Middle frontal gyrus (tissue), 1 donor: ENCODE results near the gene CCNY.
"Not testable (repeated sequence)": the region's sequence is repeated elsewhere in the genome, so short reads cannot be mapped to it uniquely, and the experiment has no call there.

ENCODE experiments used
- DNase-seq: peaks from one replicate; pipeline ENCODE4 v3.0.0-alpha.2; 2015; ENCODE audit warnings: low spot score; ENCODE audit errors: extremely low spot score

CCNY gene

GRCh38 chr10:35353805-35354204 lies 17.5 kb downstream of the CCNY start:
- no peak for DNase-seq

- not testable (repeated sequence) for DNase-seq
These were observed 17.9 kb downstream of the CCNY start for GRCh38 chr10:35354257-35354656.

DNA sequence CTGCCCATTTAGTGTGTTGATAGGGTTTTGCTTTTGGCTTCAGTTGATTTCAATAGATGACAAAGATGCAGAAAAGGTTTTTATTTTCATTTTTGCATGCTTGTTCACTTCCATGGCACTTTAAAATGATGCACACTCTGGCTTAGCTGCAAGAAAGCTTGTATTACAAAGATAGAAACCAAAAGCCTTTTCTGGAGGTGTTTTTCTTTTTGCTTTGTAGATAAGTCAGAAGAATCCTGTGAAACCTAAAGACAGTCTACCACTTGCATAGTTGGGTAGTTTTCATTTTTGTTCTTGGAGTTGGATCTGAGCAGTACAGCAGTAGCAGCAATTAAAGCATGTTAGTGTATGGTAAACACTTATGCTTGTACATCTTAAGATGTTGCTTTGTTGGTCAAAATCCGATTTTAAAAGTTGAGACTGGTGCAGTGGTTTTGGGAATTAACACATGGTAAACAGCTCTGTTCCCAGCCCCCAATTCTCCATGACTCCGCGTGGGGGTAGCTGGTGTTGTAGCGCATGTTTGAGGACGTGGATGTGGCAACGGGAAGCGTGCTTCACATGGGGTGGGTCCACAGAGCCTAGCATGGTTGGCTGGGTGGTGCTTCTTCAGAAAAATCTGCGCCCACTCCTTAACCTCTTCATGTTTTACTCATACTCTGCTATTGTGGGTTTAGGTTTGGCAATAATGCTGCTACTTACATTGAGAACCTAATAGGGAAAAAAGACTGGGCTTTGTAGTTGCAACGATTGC lies 19.8 kb downstream of the CCNY start:
- DNase-seq, result peak; percentile 34

GRCh38 chr10:35356725-35357092 lies 20.4 kb downstream of the CCNY start:
- no peak for DNase-seq

DNA sequence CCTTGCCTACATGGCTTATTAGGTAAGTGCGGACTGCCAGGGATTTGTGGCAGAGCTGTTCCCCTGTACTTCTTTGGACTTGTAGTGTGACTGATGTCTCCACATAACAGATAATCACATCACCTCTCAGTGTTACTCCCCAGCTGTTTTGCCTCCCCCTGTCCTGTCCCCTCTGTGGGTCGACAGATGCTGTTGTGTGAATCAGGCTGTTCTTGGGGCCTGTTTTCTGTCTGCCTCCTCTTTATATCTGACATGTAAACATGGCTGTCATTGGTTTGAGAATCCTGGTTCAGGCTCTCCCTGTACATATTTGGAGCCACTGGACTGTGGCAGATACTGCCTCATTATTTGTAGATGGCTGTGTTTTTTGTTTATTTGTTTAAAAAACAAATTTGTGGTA lies 22.7 kb downstream of the CCNY start:
- no peak for DNase-seq

DNA sequence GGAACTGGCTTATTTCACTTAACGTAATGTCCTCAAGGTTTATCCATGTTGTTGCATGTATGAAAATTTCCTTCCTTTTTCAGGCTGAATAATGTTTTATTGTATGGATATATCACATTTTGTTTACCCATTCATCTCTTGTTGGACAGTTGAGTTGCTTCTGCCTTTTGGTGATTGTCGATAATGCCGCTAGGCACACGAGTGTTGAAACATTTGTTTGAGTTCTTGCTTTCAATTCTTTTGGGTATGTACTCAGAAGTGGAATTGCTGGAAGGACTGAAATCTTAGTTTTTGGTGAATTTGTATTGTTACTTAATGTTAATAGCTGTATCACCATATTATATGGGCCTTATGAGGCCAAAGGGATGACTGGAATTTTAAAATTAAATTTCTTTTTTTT lies 23.6 kb downstream of the CCNY start:
- DNase-seq, result no peak

DNA sequence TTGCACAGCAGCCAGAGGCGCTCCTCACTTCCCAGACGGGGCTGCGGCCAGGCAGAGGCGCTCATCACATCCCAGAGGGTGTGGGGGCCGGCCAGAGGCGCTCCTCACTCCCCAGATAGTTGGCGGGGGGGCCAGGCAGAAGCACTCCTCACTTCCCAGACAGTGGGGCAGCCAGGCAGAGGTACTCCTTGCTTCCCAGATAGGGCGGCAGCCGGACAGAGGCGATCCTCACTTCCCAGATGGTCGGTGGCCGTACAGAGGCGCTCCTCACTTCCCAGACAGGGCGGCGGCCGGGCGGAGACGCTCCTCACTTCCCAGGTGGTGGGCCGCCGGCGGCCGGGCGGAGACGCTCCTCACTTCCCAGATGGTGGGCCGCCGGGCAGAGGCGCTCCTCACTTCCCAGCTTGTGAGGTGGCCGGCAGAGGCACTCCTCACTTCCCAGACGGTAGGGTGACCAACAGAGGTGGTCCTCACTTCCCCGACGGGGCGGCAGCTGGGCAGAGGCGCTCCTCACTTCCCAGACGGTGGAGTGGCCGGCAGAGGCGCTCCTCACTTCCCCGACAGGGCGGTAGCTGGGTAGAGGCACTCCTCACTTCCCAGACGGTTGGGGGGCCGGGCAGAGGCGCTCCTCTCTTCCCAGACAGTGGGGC lies 26.5 kb downstream of the CCNY start:
- no peak for DNase-seq

- no peak for DNase-seq
These were observed 27.3 kb downstream of the CCNY start for GRCh38 chr10:35363587-35363986.

DNA sequence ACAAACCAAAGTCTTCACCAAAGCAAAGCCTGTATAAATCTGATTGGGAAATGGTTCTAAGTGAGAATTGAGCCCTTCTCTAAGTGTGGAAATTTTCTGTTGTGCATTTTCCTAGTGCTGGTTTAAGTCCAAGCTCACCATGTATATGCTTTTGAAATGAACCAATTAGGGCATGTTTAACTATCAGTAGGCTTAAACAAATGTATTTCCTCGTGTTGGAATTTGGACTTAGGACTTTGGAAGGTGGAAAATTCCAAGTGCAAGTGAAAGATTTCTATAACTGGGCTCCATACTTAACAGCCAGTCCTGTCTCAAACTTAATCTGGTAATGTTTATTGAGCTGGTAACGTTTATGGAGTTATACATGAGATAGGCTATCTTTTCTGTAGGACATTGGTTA lies 28.5 kb downstream of the CCNY start:
- no peak for DNase-seq

DNA sequence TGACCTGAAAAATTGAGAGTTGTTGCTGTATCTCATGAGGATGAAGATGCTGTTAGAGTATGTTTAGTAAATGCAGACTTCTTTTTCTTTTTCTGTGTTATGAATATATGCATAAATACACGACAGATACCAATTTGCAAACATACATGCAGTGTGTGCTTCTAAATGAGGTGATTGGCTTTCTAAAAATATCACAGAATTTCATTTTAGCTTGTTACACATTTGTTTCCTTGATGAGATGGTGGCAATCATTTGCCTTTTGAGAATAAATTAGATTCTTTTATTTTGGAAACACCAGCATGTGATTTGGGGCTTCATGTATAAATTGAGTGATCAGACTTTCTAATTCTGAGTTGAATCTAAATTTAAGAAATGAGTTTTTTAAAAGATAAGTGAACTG lies 29.7 kb downstream of the CCNY start:
- DNase-seq, result no peak

GRCh38 chr10:35367107-35367859 lies 31.0 kb downstream of the CCNY start:
- DNase-seq, result no peak

GRCh38 chr10:35367982-35368381 lies 31.7 kb downstream of the CCNY start:
- no peak for DNase-seq

DNA sequence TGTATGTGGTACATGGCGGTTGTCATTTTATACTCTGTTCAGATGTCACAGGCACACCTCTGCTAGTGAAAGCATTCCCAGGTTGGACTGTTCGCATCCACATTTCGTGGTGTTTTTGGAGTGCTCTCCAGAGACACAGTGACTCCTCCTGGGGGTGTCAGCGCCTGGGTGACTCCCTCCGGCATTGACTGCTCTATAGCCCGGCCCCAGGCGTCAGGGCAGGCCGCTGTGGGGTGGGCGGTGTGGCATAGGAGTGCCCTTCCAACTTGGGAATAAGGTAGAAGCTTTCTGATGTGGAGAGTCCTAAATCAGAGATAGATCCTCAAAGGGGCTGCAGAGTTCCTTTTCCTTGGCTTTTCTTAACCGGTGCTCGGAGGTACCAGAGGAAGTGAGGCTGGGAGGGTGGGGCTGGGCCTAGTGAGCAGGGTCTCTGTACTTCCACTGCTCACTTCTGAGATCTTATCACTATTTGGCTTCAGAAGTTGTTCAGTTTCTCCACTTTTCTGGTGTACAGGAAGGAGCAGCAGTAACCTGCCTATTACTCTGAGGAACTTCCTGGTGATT lies 32.3 kb downstream of the CCNY start:
- no peak for DNase-seq

DNA sequence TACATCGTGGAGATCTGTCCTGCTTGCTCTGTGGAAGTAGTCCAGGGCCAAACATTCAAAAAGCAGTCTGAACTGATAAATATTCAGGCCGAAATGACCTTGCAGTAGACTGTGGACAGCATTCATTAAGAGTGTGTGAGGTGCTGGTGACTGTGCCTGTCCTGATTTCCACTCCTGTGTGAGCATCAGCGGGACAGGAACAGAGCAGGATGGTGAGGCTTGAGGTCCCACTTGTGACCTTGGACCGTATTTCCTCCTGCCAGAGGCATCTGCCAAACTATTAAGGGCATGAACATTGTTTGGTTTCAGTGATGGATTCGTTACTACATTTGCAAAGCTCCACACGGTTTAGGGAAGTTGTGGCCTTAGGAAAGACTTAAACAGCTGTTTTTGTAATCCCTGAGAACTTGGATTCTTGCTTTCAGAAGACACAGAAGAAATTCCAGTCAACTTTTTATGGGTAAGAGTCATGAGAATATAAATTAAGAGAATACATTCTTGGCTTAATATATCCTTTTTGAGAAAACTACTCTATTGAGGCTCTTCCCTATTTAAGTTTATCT lies 32.8 kb downstream of the CCNY start:
- DNase-seq, result no peak

DNA sequence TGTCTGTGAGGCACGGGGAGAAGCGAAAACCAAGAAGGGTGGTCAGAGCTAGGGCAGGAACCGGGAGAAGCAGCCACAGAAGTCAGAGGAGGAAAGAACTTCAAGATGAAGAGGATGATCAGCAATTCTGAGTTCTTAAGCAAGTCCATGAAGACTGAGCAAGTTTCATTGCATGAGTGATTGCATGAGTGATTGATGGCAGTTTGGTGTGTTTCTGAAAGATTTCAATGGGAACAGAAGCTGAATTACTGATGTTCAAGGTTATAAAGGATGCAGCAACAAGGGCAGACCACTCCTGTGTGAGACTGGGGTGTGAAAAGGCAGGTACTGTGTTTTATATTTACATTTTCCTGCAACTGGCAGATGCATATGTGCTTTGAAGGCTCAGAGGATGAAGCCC lies 35.4 kb downstream of the CCNY start:
- no peak for DNase-seq

- no peak for DNase-seq
These were observed 36.0 kb downstream of the CCNY start for GRCh38 chr10:35372329-35372728.

DNA sequence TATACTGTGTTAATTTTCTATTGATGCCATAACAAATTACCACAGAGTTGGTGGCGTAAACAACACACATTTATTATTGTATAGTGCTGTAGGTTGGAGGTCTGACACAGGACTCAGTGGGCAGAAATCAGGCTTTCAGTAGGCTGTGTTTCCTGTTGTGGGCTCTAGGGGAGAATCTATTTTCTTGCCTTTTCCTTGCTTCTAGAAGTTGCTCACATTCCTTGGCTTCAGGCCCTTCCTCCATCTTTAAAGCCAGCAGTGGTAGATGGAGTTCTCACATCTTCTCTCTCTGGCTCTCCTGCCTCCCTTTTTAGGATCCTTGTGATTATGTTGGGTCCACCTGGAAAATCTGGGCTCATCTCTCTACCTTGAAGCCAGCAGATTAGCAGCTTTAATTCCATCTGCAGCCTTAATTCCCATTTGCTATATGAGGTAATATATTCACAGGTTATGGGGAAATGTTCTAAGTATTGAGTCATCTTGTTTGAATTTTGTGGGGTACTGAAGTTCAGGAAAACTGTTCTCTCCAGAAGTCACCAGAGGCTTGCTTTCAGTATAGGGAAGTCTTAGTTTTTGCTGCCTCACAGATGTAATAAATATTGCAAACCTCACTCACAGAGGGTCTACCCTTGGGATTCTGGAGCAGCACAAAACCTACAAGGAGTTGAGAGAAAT lies 38.9 kb downstream of the CCNY start:
- DNase-seq, result no peak

DNA sequence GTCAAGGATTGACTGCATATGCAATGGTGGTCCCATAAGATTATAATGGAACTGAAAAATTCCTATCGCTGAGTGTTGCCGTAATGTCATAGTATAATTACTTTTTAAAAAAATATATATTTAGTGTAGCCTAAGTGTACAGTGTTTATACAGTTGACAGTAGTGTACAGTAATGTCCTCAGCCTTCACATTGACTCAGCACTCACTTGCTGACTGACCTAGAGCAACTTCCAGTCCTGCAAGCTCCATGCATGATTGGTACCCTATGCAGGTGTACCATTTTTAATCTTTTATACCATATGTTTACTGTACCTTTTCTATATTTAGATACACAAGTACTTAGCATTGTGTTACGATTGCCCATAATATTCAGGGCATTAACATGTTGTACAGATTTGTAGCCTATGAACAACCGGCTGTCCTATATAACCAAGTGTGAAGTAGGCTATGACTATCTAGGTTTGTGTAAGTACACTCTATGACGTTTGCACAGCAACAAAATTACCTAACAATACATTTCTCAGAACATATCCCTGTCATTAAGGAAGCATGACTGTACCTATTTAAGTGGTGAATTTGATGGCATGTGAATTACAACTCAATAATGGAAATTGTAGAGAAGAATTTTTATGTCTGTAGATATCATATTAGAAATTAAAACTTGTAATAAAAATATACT lies 40.9 kb downstream of the CCNY start:
- DNase-seq, result no peak

- no peak for DNase-seq
These were observed 42.4 kb downstream of the CCNY start for GRCh38 chr10:35378541-35379210.
